HCT116 (cell line): ENCODE data around the gene TRIM75. TPM values are rescaled to one million over a fixed set of nuclear protein-coding genes. Genes with fewer than 3 reads are reported as not detected.

Source experiments
- ATAC-seq: fragments of 200-7000 bp; cut with Tn5 transposase; 2 replicates; pipeline ENCODE4 v1.9.1; 2020; ENCODE audit warnings: mild to moderate bottlenecking, moderate library complexity
- BruUV-seq: library from RNA; stranded (reverse); fragments of 400-500 nt; replicated peaks from 2 replicates; lab custom pipeline; 2021; lab: Mats Ljungman, UMichigan
- CTCF ChIA-PET: fragments of 300-600 bp; sonication (Branson Sonifier 250); formaldehyde crosslinking; loops from one replicate; lab custom pipeline; 2021; ENCODE audit warnings: antibody characterized with exemption; lab: Charles Lee
- POLR2A ChIA-PET: fragments of 300-600, 350-600 bp; sonication (Branson Sonifier 250); formaldehyde crosslinking; loops from one replicate; lab custom pipeline; 2021; ENCODE audit warnings: antibody characterized with exemption; lab: Charles Lee
- RAD21 ChIA-PET, 2 experiments: fragments of 300-600 bp; sonication (Branson Sonifier 250); formaldehyde crosslinking; loops; one replicate each; lab custom pipeline; 2023; ENCODE audit warnings: low total read pairs in 2 of 2; ENCODE audit not compliant: uncharacterized antibody in 2 of 2, unreplicated experiment in 2 of 2, low non-redundant PET in 1 of 2; lab: Charles Lee
- DNase-seq: peaks from one replicate; pipeline ENCODE4 v3.0.0-alpha.2; 2010; ENCODE audit warnings: low read depth, low spot score
- H2AFZ ChIP-seq: fragments of 200-600 bp; shearing (Covaris generic), sonication (generic); 2 replicates; pipeline ENCODE4 v1.6.1; 2017; ENCODE audit warnings: low read depth, mixed run types, mixed read lengths, antibody characterized with exemption, low read length; ENCODE audit not compliant: poor library complexity, severe bottlenecking
- H3K27ac ChIP-seq: 2 replicates; pipeline ENCODE4 v1.5.1; 2012; ENCODE audit warnings: low read depth, low read length
- H3K27me3 ChIP-seq: fragments of 200-600 bp; sonication (generic); 2 replicates; pipeline ENCODE4 v1.6.1; 2016; ENCODE audit warnings: mixed run types, low read length, mixed read lengths; ENCODE audit not compliant: insufficient read depth
- H3K36me3 ChIP-seq, 2 experiments: fragments of 200-500 bp in 1 of 2; fragments of 200-600 bp in 1 of 2; sonication (Bioruptor generic) in 1 of 2; sonication (generic) in 1 of 2; 2 replicates each; pipeline versions ENCODE4 v1.5.1 to v1.6.1; 2014 to 2016; ENCODE audit warnings: low read length in 2 of 2, inconsistent platforms in 1 of 2, mixed read lengths in 1 of 2, mixed run types in 1 of 2; ENCODE audit not compliant: insufficient read depth in 2 of 2, control insufficient read depth in 1 of 2
- H3K4me1 ChIP-seq, 2 experiments: fragments of 200-600 bp in 1 of 2; sonication (generic) in 1 of 2; 2 replicates each; pipeline versions ENCODE4 v1.5.1 to v1.6.1; 2012 to 2017; ENCODE audit warnings: low read length in 2 of 2, inconsistent platforms in 1 of 2, mild to moderate bottlenecking in 1 of 2, mixed read lengths in 1 of 2, mixed run types in 1 of 2, moderate library complexity in 1 of 2; ENCODE audit not compliant: insufficient read depth in 2 of 2, control insufficient read depth in 1 of 2
- H3K4me2 ChIP-seq: fragments of 200-600 bp; sonication (generic); 2 replicates; pipeline ENCODE4 v1.6.1; 2017; ENCODE audit warnings: mixed run types, low read length, mixed read lengths
- H3K4me3 ChIP-seq, 2 experiments: fragments of 200-600 bp in 1 of 2; sonication (generic) in 1 of 2; replicated peaks in 1 of 2; 2 replicates each; pipeline ENCODE4 v1.5.1; 2011 to 2016; ENCODE audit warnings: low read length in 2 of 2, control low read depth in 1 of 2, low read depth in 1 of 2, mild to moderate bottlenecking in 1 of 2, mixed read lengths in 1 of 2, mixed run types in 1 of 2
- H3K79me2 ChIP-seq: fragments of 200-600 bp; sonication (generic); 2 replicates; pipeline ENCODE4 v1.6.1; 2017; ENCODE audit warnings: mild to moderate bottlenecking, mixed run types, low read length, moderate library complexity, mixed read lengths; ENCODE audit not compliant: insufficient read depth
- H3K9ac ChIP-seq: fragments of 200-600 bp; sonication (generic); 2 replicates; pipeline ENCODE4 v1.6.1; 2016; ENCODE audit warnings: low read length, mixed read lengths
- H3K9me2 ChIP-seq: fragments of 200-600 bp; sonication (generic), shearing (Covaris generic); 2 replicates; pipeline ENCODE4 v1.6.1; 2017; ENCODE audit warnings: mixed run types, mild to moderate bottlenecking, moderate library complexity; ENCODE audit not compliant: insufficient read depth
- H3K9me3 ChIP-seq, 2 experiments: fragments of 200-500 bp in 1 of 2; fragments of 200-600 bp in 1 of 2; sonication (Bioruptor generic) in 1 of 2; sonication (generic) in 1 of 2; 2 replicates each; pipeline ENCODE4 v1.6.1; 2014 to 2017; ENCODE audit warnings: low read length in 2 of 2, mixed read lengths in 2 of 2, inconsistent platforms in 1 of 2, low read depth in 1 of 2, mild to moderate bottlenecking in 1 of 2, mixed run types in 1 of 2, moderate library complexity in 1 of 2; ENCODE audit not compliant: control insufficient read depth in 1 of 2, insufficient read depth in 1 of 2
- H4K20me1 ChIP-seq: fragments of 200-600 bp; sonication (generic), shearing (Covaris generic); 2 replicates; pipeline ENCODE4 v1.6.1; 2017; ENCODE audit warnings: mixed run types, mild to moderate bottlenecking, moderate library complexity; ENCODE audit not compliant: insufficient read depth
- ATF3 ChIP-seq: IDR thresholded peaks from 2 replicates; pipeline ENCODE4 v1.6.1; 2012
- CBX3 ChIP-seq: IDR thresholded peaks from 2 replicates; pipeline ENCODE4 v1.6.1; 2012; ENCODE audit warnings: low read depth
- CEBPB ChIP-seq: IDR thresholded peaks from 2 replicates; pipeline ENCODE4 v1.6.1; 2012; ENCODE audit warnings: low read depth
- EGR1 ChIP-seq: IDR thresholded peaks from 2 replicates; pipeline ENCODE4 v1.6.1; 2012; ENCODE audit warnings: low read depth
- EZH2 ChIP-seq: fragments of 200-600 bp; sonication (generic); IDR thresholded peaks from 2 replicates; pipeline ENCODE4 v1.6.1; 2017; ENCODE audit warnings: antibody characterized with exemption, mixed run types
- EZH2phosphoT487 ChIP-seq: fragments of 200-600 bp; IDR thresholded peaks from 2 replicates; pipeline ENCODE4 v1.6.1; 2018; ENCODE audit warnings: antibody characterized with exemption, borderline replicate concordance
- FOSL1 ChIP-seq: IDR thresholded peaks from 2 replicates; pipeline ENCODE4 v1.6.1; 2012; ENCODE audit warnings: low read depth
- JUND ChIP-seq: IDR thresholded peaks from 2 replicates; pipeline ENCODE4 v1.6.1; 2012
- POLR2A ChIP-seq: IDR thresholded peaks from 2 replicates; pipeline ENCODE4 v1.7.0; 2011; ENCODE audit warnings: borderline replicate concordance; ENCODE audit not compliant: insufficient read depth, insufficient read length; ENCODE audit errors: extremely low read depth
- POLR2AphosphoS5 ChIP-seq: IDR thresholded peaks from 2 replicates; pipeline ENCODE4 v1.6.1; 2011; ENCODE audit warnings: mild to moderate bottlenecking, low read depth, low read length, moderate library complexity
- RAD21 ChIP-seq: IDR thresholded peaks from 2 replicates; pipeline ENCODE4 v1.6.1; 2012; ENCODE audit warnings: low read depth, mild to moderate bottlenecking
- SIN3A ChIP-seq: IDR thresholded peaks from 2 replicates; pipeline ENCODE4 v1.6.1; 2012; ENCODE audit warnings: low read depth
- SRF ChIP-seq: IDR thresholded peaks from 2 replicates; pipeline ENCODE4 v1.6.1; 2012; ENCODE audit warnings: low read depth
- TCF7L2 ChIP-seq: IDR thresholded peaks from 2 replicates; pipeline ENCODE4 v1.7.0; 2011; ENCODE audit warnings: borderline replicate concordance, inconsistent platforms; ENCODE audit not compliant: insufficient read depth, insufficient read length; ENCODE audit errors: extremely low read depth
- ZFX ChIP-seq: fragments of 450-650 bp; IDR thresholded peaks from 2 replicates; pipeline ENCODE4 v1.6.1; 2017
- ZNF274 ChIP-seq: fragments of 200-500 bp; sonication (Bioruptor generic); IDR thresholded peaks from 2 replicates; pipeline ENCODE4 v1.6.1; 2014; ENCODE audit warnings: mild to moderate bottlenecking, low read depth, low read length, inconsistent platforms
- intact Hi-C: fragments of 100-400 bp; cut with micrococcal nuclease; formaldehyde crosslinking; loops from 2 replicates; pipeline ENCODE4 v1.10.0; 2022
- total RNA-seq: library from RNA; stranded (reverse); gene quantifications from one replicate; pipeline ENCODE4 v1.2.1, GENCODE V29; 2021; ENCODE audit not compliant: unreplicated experiment
- TF ChIP-seq, protein P1 (sequence below): IDR thresholded peaks from 2 replicates; pipeline ENCODE4 v1.6.1; 2012
- TF ChIP-seq, protein P2 (sequence below), 3 experiments: fragments of 200-600 bp in 1 of 3; sonication (generic) in 1 of 3; IDR thresholded peaks in 2 of 3; conservative IDR thresholded peaks in 1 of 3; 2 replicates each; pipeline ENCODE4 v1.5.1; 2012 to 2017; ENCODE audit warnings: low read depth in 2 of 3, low read length in 2 of 3, antibody characterized with exemption in 1 of 3, borderline replicate concordance in 1 of 3, control low read depth in 1 of 3, mild to moderate bottlenecking in 1 of 3, mixed read lengths in 1 of 3, mixed run types in 1 of 3, moderate library complexity in 1 of 3; ENCODE audit not compliant: insufficient read depth in 1 of 3

TRIM75 gene
- total RNA-seq, 1 experiment from 2014 or later, result not detected

GRCh38 chr4:165058666-165059065 is 5.0 kb downstream of the TRIM75 start:
- no peak for DNase-seq

More at GRCh38 chr4:165058666-165059065, 5.0 kb downstream of the TRIM75 start:
- no peak overlapping the region for H3K9ac ChIP-seq
- no TSS peak for BruUV-seq
- no peak for ATAC-seq
- H3K27me3 ChIP-seq, result no peaks in the 10 kb centered on the region
- no peak overlapping the region for H3K27ac ChIP-seq
- H3K4me2 ChIP-seq, result no peak overlapping the region
- H3K4me1 ChIP-seq, result no peaks in the 10 kb centered on the region
- ChIA-PET RAD21 (no interaction called here), POLR2A (no interaction called here), CTCF (no interaction called here)
- no peaks in the 10 kb centered on the region for H3K36me3 ChIP-seq
- no peaks in the 10 kb centered on the region for H4K20me1 ChIP-seq
- TF ChIP-seq, protein P1, sequence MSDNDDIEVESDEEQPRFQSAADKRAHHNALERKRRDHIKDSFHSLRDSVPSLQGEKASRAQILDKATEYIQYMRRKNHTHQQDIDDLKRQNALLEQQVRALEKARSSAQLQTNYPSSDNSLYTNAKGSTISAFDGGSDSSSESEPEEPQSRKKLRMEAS, result no peak
- TF ChIP-seq RAD21, result no peak
- no peak for TF ChIP-seq FOSL1
- TF ChIP-seq EGR1, result no peak
- no peak for TF ChIP-seq EZH2phosphoT487
- TF ChIP-seq TCF7L2, result no peak
- no peak for TF ChIP-seq ZFX
- no peak for TF ChIP-seq EZH2
- TF ChIP-seq POLR2A, result no peak
- no peak for TF ChIP-seq CEBPB
- TF ChIP-seq, protein P2, sequence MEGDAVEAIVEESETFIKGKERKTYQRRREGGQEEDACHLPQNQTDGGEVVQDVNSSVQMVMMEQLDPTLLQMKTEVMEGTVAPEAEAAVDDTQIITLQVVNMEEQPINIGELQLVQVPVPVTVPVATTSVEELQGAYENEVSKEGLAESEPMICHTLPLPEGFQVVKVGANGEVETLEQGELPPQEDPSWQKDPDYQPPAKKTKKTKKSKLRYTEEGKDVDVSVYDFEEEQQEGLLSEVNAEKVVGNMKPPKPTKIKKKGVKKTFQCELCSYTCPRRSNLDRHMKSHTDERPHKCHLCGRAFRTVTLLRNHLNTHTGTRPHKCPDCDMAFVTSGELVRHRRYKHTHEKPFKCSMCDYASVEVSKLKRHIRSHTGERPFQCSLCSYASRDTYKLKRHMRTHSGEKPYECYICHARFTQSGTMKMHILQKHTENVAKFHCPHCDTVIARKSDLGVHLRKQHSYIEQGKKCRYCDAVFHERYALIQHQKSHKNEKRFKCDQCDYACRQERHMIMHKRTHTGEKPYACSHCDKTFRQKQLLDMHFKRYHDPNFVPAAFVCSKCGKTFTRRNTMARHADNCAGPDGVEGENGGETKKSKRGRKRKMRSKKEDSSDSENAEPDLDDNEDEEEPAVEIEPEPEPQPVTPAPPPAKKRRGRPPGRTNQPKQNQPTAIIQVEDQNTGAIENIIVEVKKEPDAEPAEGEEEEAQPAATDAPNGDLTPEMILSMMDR (IDR thresholded peaks at IDR 0.05 in 2 of 3, conservative IDR thresholded peaks at IDR 0.05 in 1 of 3; ENCODE audit: borderline replicate concordance in 1 of 3, insufficient read depth in 1 of 3, low read depth in 2 of 3, low read length in 2 of 3), result no peak
- no peak for TF ChIP-seq CBX3
- no peak for TF ChIP-seq SRF
- no peak for TF ChIP-seq SIN3A
- TF ChIP-seq POLR2AphosphoS5, result no peak
- TF ChIP-seq ZNF274, result no peak
- no peak for TF ChIP-seq ATF3
- TF ChIP-seq JUND, result no peak
- no peak overlapping the region for H3K4me3 ChIP-seq
- no peaks in the 10 kb centered on the region for H3K9me3 ChIP-seq
- intact Hi-C loops, result no loop called here
- H3K79me2 ChIP-seq, result no peaks in the 10 kb centered on the region
- H2AFZ ChIP-seq, result no peak overlapping the region
- no peaks in the 10 kb centered on the region for H3K9me2 ChIP-seq
